ENCODE measurements around the gene TSEN34.
"Not testable (repeated sequence)": the region's sequence is repeated elsewhere in the genome, so short reads cannot be mapped to it uniquely, and the experiment has no call there.

DNA sequence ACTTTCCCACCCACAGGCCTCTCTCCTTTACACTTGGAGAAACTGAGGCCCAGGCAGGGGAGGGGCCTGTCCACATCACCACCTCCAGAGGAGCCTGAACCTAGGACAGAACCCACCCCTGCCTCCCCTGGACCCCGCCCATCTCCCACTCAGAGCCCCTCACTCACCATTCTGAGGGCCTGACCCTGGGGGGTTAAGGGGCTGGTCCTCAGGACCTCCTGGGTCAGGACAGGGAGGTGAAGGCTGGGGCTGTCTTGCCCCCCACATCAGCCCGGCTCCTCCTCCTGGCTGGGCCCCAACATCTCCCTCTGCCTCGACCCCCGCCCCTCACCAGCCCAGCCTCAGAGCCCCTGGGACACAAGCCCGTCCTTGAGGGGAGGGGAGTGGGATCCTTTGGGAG lies 28.6 kb downstream of the TSEN34 start:
- TF ChIP-seq CTCF (conservative IDR thresholded peaks at IDR 0.05; ENCODE audit: low read depth in 2 of 2); CREB1 (CRISPR knock-in tag; IDR thresholded peaks at IDR 0.05; ENCODE audit: low read depth); STAT1 (IDR thresholded peaks at IDR 0.05; ENCODE audit: unreplicated experiment); EZH2 (IDR thresholded peaks at IDR 0.05; ENCODE audit: low read depth, unreplicated experiment); POLR2AphosphoS5 (IDR thresholded peaks at IDR 0.05; ENCODE audit: low read depth); ZNF462 (CRISPR knock-in tag; IDR thresholded peaks at IDR 0.05); EZH2phosphoT487 (IDR thresholded peaks at IDR 0.05; ENCODE audit: unreplicated experiment); ZNF114 (CRISPR knock-in tag; IDR thresholded peaks at IDR 0.05): not testable (repeated sequence)
- TF ChIP-seq, protein P1, sequence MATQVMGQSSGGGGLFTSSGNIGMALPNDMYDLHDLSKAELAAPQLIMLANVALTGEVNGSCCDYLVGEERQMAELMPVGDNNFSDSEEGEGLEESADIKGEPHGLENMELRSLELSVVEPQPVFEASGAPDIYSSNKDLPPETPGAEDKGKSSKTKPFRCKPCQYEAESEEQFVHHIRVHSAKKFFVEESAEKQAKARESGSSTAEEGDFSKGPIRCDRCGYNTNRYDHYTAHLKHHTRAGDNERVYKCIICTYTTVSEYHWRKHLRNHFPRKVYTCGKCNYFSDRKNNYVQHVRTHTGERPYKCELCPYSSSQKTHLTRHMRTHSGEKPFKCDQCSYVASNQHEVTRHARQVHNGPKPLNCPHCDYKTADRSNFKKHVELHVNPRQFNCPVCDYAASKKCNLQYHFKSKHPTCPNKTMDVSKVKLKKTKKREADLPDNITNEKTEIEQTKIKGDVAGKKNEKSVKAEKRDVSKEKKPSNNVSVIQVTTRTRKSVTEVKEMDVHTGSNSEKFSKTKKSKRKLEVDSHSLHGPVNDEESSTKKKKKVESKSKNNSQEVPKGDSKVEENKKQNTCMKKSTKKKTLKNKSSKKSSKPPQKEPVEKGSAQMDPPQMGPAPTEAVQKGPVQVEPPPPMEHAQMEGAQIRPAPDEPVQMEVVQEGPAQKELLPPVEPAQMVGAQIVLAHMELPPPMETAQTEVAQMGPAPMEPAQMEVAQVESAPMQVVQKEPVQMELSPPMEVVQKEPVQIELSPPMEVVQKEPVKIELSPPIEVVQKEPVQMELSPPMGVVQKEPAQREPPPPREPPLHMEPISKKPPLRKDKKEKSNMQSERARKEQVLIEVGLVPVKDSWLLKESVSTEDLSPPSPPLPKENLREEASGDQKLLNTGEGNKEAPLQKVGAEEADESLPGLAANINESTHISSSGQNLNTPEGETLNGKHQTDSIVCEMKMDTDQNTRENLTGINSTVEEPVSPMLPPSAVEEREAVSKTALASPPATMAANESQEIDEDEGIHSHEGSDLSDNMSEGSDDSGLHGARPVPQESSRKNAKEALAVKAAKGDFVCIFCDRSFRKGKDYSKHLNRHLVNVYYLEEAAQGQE (IDR thresholded peaks at IDR 0.05; ENCODE audit: unreplicated experiment), result not testable (repeated sequence)

Measured in GM23338 (cell line).